Activated T-helper 17 cell treated with anti-CD3 and anti-CD28 coated beads, Interleukin-2, amount 50 U/mL, for 72 hours (primary cell): Measurements from ENCODE around the gene TRAPPC5. TPM values are rescaled to one million over a fixed set of nuclear protein-coding genes. Genes with fewer than 3 reads are reported as not detected.

Experiments
- ATAC-seq: fragments of 150-1000 bp; cut with Tn5 transposase; replicated peaks from 2 replicates; pipeline ENCODE4 v1.10.0; 2021; ENCODE audit warnings: mild to moderate bottlenecking, moderate library complexity
- H3K27ac Mint-ChIP-seq: one replicate; pipeline ENCODE4 v1.8.0; 2022; ENCODE audit warnings: mixed read lengths
- H3K27me3 Mint-ChIP-seq: one replicate; pipeline ENCODE4 v1.8.0; 2022; ENCODE audit warnings: mixed read lengths
- H3K36me3 Mint-ChIP-seq: one replicate; pipeline ENCODE4 v1.8.0; 2022; ENCODE audit warnings: low read depth, mild to moderate bottlenecking, mixed read lengths
- H3K4me1 Mint-ChIP-seq: one replicate; pipeline ENCODE4 v1.8.0; 2022; ENCODE audit warnings: mixed read lengths
- H3K4me3 Mint-ChIP-seq: one replicate; pipeline ENCODE4 v1.8.0; 2022; ENCODE audit warnings: mild to moderate bottlenecking, mixed read lengths
- H3K9me3 Mint-ChIP-seq: one replicate; pipeline ENCODE4 v1.8.0; 2022; ENCODE audit warnings: mixed read lengths
- total RNA-seq, 2 donors: library from RNA; stranded (reverse); gene quantifications; one replicate each; pipeline ENCODE4 v1.2.3, GENCODE V29; 2022

Gene TRAPPC5
- total RNA-seq, 2 donors from 2014 or later, result 61.8 to 82.5 TPM

DNA sequence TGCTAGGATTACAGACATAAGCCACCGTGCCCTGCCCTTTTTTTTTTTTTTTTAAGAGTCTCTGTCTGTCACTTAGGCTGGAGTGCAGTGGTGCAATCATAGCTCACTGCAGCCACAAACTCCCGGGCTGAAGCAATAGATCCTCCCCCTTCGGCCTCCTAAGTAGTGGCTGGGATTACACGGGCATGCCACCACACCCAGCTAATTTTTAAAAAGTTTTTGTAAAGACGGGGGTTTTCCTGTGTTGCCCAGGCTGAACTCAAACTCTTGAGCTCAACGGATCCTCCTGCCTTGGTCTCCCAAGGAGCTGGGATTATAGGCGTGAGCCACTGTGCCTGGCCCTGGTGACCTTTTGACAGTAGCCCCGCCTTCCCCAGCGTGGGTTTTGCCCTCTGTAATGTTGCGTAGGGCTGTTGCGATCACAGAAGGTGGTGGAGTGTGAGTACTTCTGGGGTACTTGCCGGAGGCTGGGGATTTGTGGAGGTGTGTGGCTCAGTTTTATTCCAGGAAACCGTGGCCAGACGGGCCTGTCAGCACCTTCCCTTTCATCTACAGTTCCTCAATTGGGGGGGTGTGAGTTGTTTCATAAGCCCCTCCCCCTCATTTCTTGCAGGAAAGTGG, 23.4 kb upstream of the TRAPPC5 start:
- peak overlapping the region; percentile 28 for H3K27ac Mint-ChIP-seq
- H3K27me3 Mint-ChIP-seq, result no peaks in the 10 kb centered on the region
- H3K4me3 Mint-ChIP-seq, result peak overlapping the region; percentile 75
- H3K4me1 Mint-ChIP-seq, result peaks cover 9% of the 10 kb centered on the region
- H3K36me3 Mint-ChIP-seq, result no peaks in the 10 kb centered on the region
- no peaks in the 10 kb centered on the region for H3K9me3 Mint-ChIP-seq
- ATAC-seq, result peak; percentile 81

DNA sequence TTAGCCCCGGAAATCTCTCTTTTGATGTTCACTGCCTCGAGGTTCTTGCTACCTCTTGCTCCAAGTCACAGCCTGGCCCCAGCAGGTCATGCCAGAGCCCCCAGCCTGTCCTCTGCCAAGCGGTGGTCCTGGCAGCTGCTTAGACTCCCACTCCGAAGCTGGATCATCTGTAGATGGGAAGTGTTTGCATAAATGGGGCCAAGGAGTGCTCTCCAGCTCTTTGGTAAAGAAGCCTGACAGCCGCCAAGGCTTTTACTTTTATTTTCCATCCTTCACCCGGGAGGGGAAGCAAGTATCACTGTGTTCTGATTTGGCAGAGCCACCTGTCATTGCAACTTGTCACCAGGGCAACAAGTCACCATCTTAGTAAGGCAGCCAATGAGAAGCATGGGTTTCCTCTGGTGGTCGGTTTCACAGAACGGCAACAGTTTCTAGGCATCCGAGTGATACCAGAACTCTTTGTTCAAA, 22.4 kb upstream of the TRAPPC5 start:
- Mint-ChIP-seq H3K9me3 (no peaks in the 10 kb centered on the region), H3K27ac (peak overlapping the region; percentile 74), H3K4me3 (peak overlapping the region; percentile 75), H3K36me3 (no peaks in the 10 kb centered on the region), H3K27me3 (no peaks in the 10 kb centered on the region), H3K4me1 (peaks cover under 1% of the 10 kb centered on the region)
- ATAC-seq, result peak; percentile 88

- ATAC-seq, result no peak
- H3K27me3 Mint-ChIP-seq, result peaks cover 3% of the 10 kb centered on the region
- H3K9me3 Mint-ChIP-seq, result no peaks in the 10 kb centered on the region
- H3K4me3 Mint-ChIP-seq, result no peak overlapping the region
- no peak overlapping the region for H3K27ac Mint-ChIP-seq
- H3K36me3 Mint-ChIP-seq, result no peaks in the 10 kb centered on the region
- no peaks in the 10 kb centered on the region for H3K4me1 Mint-ChIP-seq
Observed at GRCh38 chr19:7661744-7662538, 18.7 kb upstream of the TRAPPC5 start.

DNA sequence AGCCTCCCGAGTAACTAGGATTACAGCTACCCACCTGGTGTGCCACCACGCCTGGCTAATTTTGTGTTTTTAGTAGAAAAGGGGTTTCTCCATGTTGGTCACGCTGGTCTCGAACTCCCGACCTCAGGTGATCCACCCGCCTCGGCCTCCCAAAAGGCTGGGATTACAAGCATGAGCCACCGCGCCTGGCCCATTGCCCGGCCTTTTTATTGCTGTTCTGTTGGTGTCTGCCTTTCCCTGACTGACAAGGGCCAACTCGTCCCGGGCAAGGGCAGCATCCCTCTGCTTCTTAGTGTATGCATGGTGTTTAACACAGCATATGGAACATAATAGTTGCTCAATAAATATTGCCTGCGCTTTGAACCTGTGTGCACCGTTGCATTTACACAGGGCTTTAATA, 18.0 kb upstream of the TRAPPC5 start:
- no peak overlapping the region for H3K27ac Mint-ChIP-seq
- H3K4me1 Mint-ChIP-seq, result no peaks in the 10 kb centered on the region
- H3K4me3 Mint-ChIP-seq, result no peak overlapping the region
- no peaks in the 10 kb centered on the region for H3K36me3 Mint-ChIP-seq
- ATAC-seq, result no peak
- H3K9me3 Mint-ChIP-seq, result no peaks in the 10 kb centered on the region
- peaks cover 5% of the 10 kb centered on the region for H3K27me3 Mint-ChIP-seq

DNA sequence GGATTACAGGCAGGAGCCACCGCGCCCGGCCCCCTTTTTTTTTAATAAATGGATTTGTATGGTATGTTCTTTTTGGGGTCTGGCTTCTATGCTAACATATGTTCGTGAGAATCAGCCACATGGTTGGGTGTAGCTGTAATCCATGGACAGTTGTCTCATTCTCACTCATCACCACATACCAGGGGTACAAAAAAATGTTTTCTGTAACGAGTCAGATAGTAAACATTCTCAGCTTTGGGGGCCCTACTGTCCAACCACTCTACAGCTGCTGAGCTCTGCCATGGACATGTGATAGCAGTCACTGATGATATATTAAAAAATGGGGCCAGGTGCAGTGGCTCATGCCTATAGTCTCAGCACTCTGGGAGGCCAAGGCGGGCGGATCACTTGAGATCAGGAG, 16.9 kb upstream of the TRAPPC5 start:
- ATAC-seq, result no peak
- no peaks in the 10 kb centered on the region for H3K36me3 Mint-ChIP-seq
- no peak overlapping the region for H3K27ac Mint-ChIP-seq
- no peak overlapping the region for H3K4me3 Mint-ChIP-seq
- peaks cover 5% of the 10 kb centered on the region for H3K27me3 Mint-ChIP-seq
- no peaks in the 10 kb centered on the region for H3K9me3 Mint-ChIP-seq
- no peaks in the 10 kb centered on the region for H3K4me1 Mint-ChIP-seq

DNA sequence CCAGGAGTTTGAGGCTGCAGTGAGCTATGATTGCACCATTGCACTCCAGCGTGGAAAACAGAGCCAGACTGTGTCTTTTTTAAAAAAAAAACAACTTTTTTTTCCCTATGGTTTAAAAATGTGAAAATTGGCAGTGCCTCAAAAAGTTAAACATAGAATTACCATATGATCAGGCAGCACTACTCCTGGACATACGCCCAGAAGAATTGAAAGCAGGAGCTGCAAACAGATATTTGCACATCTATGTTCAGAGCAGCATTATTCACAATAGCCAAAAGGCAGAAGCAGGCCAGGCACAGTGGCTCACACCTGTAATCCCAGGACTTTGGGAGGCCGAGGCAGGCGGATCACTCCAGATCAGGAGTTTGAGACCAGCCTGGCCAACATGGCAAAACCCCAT, 15.6 kb upstream of the TRAPPC5 start:
- H3K9me3 Mint-ChIP-seq, result no peaks in the 10 kb centered on the region
- H3K27me3 Mint-ChIP-seq, result peaks cover 10% of the 10 kb centered on the region
- ATAC-seq, result no peak
- H3K27ac Mint-ChIP-seq, result no peak overlapping the region
- H3K36me3 Mint-ChIP-seq, result no peaks in the 10 kb centered on the region
- H3K4me1 Mint-ChIP-seq, result no peaks in the 10 kb centered on the region
- no peak overlapping the region for H3K4me3 Mint-ChIP-seq

DNA sequence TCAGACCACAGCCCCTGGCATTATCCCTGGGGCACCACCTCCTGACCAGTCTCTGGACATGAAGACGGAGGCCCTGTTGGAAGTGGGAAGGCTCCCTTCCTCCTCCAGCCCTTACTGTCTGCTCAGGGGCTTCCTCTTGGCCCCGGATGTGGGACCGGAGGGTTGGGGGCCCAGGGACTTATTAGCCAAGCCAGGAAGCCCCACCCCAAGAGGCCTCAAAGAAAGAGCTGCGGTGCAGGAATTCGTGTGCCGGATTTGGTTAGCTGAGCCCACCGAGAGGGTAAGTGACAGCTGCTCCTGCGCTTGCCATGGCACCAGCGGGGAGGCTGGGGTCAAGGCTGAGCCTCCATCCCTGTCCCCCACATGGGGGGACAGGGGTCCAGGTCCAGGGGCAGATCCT, 11.8 kb upstream of the TRAPPC5 start, which contains the start of gene RETN:
Gene RETN, plus strand, starts transcription at position 208 of the 400 bp plus-strand sequence. CDS start 278 bp downstream, outside the sequence.
- no peaks in the 10 kb centered on the region for H3K36me3 Mint-ChIP-seq
- H3K27ac Mint-ChIP-seq, result no peak within 1 kb of the TSS
- ATAC-seq, result no peak
- H3K4me3 Mint-ChIP-seq, result no peak within 1 kb of the TSS
- peaks cover 19% of the 10 kb centered on the region for H3K27me3 Mint-ChIP-seq
- no peaks in the 10 kb centered on the region for H3K4me1 Mint-ChIP-seq
- H3K9me3 Mint-ChIP-seq, result no peaks in the 10 kb centered on the region

DNA sequence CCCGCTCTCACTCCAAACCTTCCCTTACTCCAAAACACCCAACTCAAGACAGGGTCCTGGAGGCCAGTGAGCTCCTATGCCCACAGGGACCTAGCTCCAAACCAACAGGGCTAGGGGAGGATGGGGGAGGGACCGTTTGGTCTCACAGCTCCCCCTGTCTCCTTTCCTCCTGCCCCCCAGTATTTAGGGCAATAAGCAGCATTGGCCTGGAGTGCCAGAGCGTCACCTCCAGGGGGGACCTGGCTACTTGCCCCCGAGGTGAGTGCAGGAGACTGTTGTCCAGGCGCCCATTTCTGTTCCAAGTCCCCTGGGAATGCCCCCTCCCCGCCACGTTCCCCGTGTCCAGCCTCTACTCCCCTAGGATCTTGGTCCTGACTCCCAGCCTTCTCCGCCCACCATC, 11.0 kb upstream of the TRAPPC5 start:
- peaks cover 22% of the 10 kb centered on the region for H3K27me3 Mint-ChIP-seq
- no peaks in the 10 kb centered on the region for H3K36me3 Mint-ChIP-seq
- no peak for ATAC-seq
- no peak overlapping the region for H3K27ac Mint-ChIP-seq
- H3K4me3 Mint-ChIP-seq, result no peak overlapping the region
- H3K9me3 Mint-ChIP-seq, result no peaks in the 10 kb centered on the region
- no peaks in the 10 kb centered on the region for H3K4me1 Mint-ChIP-seq

DNA sequence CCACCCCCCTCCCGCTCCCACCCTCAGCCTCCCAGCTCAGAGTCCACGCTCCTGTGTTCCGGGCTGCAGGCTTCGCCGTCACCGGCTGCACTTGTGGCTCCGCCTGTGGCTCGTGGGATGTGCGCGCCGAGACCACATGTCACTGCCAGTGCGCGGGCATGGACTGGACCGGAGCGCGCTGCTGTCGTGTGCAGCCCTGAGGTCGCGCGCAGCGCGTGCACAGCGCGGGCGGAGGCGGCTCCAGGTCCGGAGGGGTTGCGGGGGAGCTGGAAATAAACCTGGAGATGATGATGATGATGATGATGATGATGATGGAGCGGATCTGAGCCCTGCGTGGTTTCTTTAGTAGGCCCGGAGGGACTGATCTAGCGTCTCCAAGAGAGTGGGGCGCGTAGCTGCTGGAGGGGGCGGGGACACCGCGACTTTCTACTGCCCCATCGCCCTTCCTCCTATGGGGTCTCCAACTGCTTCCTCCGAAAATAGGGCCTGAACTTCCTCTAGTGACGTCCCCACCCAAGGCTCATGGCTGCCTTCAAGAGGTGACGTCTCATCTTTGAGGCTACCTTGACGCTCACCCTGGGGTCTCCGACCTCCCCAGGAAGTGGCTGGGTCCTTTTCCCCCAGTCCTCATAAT, 10.4 kb upstream of the TRAPPC5 start:
- Mint-ChIP-seq H3K9me3 (no peaks in the 10 kb centered on the region), H3K27me3 (peaks cover 22% of the 10 kb centered on the region), H3K36me3 (no peaks in the 10 kb centered on the region), H3K27ac (no peak overlapping the region), H3K4me1 (no peaks in the 10 kb centered on the region), H3K4me3 (peak overlapping the region; percentile 42)
- no peak for ATAC-seq

DNA sequence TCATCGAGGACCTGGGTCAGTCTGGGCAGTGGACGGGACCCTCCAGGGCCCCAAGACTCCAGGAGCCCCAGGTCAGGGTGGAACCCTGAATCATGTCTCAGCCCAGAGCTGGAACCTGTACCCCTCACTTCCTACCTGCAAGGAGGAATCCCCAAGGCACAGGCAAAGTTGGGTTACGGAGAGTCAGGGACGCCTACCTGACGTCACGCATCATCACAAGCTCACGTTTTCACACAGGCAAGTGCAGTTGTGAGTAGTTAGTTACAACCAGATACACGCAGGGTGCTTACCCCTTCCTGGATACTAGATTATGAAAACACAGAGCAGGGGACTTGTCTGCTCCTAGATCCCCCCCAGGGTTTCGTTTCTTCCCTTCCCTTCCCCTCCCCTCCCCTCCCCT, 9.8 kb upstream of the TRAPPC5 start:
- H3K4me1 Mint-ChIP-seq, result peaks cover 2% of the 10 kb centered on the region
- no peaks in the 10 kb centered on the region for H3K36me3 Mint-ChIP-seq
- no peak for ATAC-seq
- peaks cover 24% of the 10 kb centered on the region for H3K27me3 Mint-ChIP-seq
- H3K27ac Mint-ChIP-seq, result no peak overlapping the region
- no peaks in the 10 kb centered on the region for H3K9me3 Mint-ChIP-seq
- peak overlapping the region; percentile 42 for H3K4me3 Mint-ChIP-seq

DNA sequence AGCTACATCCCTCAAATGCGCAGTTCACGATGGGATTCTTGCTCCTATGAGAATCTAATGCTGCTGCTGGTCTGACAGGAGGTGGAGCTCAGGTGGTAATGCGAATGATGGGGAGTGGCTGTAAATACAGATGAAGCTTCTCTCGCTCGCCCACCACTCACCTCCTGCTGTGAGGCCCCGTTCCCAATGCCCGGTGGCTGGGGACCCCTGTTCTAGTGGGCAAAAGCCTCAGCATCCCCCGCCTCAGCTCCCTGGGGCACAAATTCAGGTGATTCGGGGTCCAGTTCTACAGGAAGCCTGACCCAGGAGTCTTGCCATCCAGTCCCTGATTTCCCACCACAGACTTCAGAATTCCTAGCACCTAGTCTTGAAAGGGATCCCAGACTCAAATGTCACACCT, 8.1 kb upstream of the TRAPPC5 start:
- Mint-ChIP-seq H3K27ac (no peak overlapping the region), H3K27me3 (peaks cover 27% of the 10 kb centered on the region)

DNA sequence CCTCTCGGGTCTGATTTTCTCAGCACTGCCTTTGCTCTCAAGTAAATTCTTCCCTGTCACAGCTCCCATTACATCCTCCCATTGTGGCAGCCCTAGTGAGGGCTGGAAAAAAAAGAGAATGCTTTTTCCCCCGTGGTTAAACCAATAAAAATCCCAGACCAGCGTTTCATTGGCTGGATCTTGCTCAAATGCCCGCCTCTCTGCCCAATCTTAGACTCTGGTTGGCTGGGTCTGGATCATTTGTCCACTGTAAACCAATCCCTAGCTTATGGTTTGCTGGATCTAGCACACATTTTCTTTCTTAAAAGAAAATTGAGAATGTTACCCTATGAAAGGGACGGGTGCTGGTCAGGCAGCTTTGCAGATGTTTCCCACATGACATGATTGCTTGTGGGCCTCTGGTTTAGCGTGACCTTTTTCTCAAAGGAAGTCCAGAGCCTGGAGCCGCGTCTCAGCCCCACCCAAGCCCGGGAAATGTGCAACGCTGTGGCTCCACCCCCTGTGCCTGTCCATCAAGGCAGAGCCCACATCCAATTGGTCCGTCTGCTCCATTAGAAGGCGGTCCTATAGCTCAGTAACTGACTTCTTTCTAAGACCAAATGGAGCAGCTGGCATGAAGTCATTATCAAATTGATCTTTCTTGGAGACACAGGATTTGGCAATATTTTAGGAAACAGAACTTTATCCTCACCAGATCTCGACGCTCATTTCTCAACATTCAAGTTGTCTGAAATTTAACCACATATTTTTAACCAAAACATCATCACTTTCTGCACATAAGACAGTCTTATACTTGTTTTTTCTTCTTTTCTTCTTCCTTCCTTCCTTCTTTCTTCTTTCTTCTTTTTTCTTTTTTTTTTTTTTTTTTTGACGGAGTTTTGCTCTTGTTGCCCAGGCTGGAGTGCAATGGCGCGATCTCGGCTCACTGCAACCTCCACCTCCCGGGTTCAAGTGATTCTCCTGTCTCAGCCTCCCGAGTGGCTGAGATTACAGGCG, 6.3 kb upstream of the TRAPPC5 start:
- Mint-ChIP-seq H3K9me3 (no peaks in the 10 kb centered on the region), H3K36me3 (no peaks in the 10 kb centered on the region), H3K4me3 (no peak overlapping the region), H3K27ac (no peak overlapping the region), H3K4me1 (peaks cover 9% of the 10 kb centered on the region), H3K27me3 (peaks cover 27% of the 10 kb centered on the region)
- ATAC-seq, result peak; percentile 30

More for the DNA sequence above, 8.1 kb upstream of the TRAPPC5 start:
- Mint-ChIP-seq H3K4me1 (peaks cover 5% of the 10 kb centered on the region), H3K9me3 (no peaks in the 10 kb centered on the region), H3K36me3 (no peaks in the 10 kb centered on the region), H3K4me3 (no peak overlapping the region)
- ATAC-seq, result no peak

DNA sequence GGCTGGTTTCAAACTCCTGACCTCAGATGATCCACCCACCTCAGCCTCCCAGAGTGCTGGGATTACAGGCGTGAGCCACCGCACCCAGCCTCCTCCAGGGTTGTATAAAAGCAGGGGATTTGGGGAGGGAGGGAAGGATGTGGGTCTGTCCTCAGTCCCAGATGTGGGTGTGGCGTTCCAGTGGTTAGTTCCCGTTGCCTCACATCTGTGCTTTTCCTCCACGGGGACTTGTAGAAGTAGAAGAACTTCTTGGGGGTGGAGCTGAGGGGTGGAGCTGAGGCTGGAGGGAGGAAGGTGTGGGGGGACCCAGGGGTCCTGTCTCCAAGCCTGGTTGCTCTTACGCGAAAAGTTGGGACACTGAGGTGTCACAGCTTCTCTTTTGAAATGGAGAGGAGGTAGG, 4.3 kb upstream of the TRAPPC5 start:
- Mint-ChIP-seq H3K36me3 (peaks cover 4% of the 10 kb centered on the region), H3K4me3 (peak overlapping the region; percentile 13), H3K27ac (no peak overlapping the region), H3K4me1 (peaks cover 15% of the 10 kb centered on the region), H3K9me3 (no peaks in the 10 kb centered on the region), H3K27me3 (peaks cover 23% of the 10 kb centered on the region)
- no peak for ATAC-seq

GRCh38 chr19:7676854-7677253, 3.8 kb upstream of the TRAPPC5 start, which contains the start of gene MCEMP1:
TSS of gene MCEMP1 (plus strand) at chr19:7677090. CDS start at chr19:7677121, 31 bp downstream.
- no peak for ATAC-seq
- no peaks in the 10 kb centered on the region for H3K9me3 Mint-ChIP-seq
- peaks cover 15% of the 10 kb centered on the region for H3K4me1 Mint-ChIP-seq
- H3K27ac Mint-ChIP-seq, result no peak within 1 kb of the TSS
- peaks cover 21% of the 10 kb centered on the region for H3K27me3 Mint-ChIP-seq
- peak within 1 kb of the TSS; percentile 13 for H3K4me3 Mint-ChIP-seq
- H3K36me3 Mint-ChIP-seq, result peaks cover 9% of the 10 kb centered on the region
